NCI-H748 (cell line): Measurements from ENCODE around the gene PRKACB.
"Not testable (repeated sequence)": the region's sequence is repeated elsewhere in the genome, so short reads cannot be mapped to it uniquely, and the experiment has no call there.

Source experiments
- DNase-seq: peaks from one replicate; lab custom pipeline; 2025; ENCODE audit not compliant: unreplicated experiment; lab: John Stamatoyannopoulos, UW

PRKACB gene

GRCh38 chr1:84265867-84266266 is 121.8 kb downstream of the PRKACB start:
- no peak for DNase-seq

DNA sequence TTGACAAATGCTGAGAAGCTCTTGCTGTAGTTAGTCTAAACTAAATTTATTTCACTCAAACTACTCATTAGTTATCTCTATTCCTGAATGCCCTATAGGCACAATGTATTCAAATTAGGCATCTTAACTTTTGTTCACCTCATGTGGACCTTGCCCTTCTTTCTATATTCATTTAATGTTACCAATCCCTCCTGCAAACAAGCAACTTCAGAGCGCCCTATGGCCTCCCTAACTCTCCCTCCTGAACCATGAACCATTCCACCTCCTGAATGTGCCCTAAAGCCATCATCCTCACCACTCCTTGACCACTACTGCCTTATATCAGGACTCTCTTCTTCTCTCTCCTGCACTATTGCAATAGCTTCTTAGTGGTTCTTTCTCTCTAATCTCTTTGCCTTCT is 122.7 kb downstream of the PRKACB start:
- no peak for DNase-seq

DNA sequence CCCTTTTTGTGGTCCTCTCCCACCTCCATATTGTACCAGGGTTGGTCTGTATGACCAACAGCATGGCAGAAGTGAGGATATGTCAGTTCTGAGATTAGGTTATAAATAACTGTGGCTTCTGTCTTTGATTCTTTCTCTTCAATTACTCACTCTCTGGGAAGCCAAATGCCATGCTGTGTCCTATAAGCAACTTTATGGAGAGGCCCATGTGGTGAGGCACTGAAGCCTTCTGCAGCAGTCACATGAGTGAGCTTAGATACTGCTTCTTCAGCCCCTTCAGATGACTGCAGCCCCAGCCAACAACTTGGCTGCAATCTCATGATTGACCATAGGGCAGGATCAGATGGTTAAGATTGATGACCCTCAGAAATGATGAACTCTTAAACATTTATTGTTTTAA is 123.4 kb downstream of the PRKACB start:
- no peak for DNase-seq

DNA sequence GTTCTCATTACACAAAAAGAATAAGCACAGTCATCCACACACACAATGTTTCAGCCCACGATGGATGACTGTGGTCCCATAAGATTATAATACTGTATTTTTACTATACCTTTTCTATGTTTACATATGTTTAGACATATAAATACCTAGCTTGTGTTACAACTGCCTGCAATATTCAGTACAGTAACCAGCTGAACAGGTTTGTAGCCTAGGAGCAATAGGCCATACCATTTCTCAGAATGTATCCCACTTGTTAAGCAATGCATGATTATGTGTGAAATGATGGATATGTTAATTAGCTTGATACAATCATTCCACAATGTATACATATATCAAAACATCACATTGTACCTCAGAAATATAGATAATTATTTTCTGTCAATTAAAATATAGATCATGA is 124.3 kb downstream of the PRKACB start:
- no peak for DNase-seq

- DNase-seq, result no peak
Measured at GRCh38 chr1:84269306-84269705, 125.2 kb downstream of the PRKACB start.

DNA sequence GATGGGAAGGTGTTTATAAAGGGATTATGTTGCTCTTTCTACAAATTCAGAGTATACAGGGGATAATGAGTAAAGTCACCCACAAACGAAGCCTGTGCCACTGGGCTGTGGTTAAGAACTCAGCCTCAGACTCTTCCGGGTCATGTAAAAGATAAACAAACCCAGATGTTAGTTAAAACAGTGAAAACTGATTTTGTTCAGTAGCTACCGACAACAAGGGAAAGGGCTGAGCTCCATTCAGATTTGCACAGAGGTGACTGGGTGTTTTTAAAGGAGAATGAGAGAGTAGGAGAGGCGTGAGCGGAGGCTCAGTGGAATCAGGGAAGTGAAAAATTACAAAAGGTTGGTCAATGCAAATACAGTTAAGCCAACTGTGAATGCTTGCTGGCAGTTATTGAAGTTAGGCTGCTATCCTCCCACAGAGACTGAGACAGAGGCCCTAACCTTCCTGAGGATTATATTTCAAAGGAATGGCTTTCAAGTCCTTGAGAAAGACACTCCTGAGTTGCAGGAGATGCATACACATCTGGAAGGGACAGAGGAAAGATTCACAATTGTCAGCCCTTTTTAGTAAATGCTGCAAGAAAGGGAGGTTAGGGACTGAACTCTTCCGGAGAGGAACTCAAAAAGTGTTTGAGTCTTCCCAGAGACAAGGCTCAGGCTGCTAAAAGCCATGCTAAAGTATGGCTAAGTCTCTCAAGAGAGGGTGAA is 127.5 kb downstream of the PRKACB start:
- peak; percentile 45 for DNase-seq

DNA sequence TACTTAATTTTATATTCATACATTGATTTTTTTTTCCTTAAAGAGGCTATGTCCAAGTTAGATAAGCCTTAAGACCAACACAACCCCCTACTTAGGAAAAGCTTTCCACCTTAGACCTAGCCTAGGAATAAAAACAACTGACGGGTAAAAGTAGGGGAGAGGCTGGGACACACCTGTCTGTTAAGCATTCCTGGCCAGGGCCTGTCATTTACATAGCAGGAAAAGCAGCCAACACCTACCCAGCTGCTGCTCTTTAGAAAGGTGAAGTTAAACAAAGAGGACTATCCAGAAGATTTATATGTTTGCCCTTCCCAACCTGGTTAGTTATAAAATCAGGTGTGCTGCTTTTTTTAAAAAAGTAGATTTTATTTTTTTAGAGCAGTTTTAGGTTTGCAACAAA is 128.3 kb downstream of the PRKACB start:
- peak; percentile 84 for DNase-seq

DNA sequence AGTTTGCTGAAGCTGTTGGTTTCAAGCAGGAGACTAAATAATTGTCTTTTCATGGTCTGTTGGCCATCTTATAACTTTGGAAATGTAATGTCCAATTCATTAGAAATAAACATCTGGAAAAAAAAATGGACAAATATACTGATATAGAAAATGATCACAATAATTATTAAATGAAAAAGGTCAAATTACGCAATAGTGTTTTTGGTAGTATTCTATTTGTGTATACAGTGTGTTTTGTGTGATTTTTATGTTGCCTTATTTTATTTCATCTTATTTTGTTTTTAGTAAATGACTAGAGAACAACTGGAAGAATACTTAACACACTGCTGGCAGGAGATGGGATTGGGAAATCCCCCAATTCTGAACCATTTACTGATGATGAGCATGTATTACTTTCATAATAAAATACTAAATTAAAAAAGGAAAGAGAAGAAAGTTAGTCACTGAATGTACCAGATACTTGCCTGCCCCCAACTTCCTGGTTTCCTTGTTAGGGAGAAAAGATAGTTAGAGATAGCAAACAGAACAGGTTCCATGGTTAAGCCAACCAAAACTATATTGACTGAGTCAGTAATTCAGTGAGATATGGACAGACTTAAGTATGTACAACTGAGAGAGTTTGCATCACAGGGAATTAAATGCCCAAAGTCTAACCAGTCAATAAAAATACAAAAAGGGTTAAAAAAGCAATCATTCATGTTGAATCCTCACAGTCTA is 133.4 kb downstream of the PRKACB start:
- no peak for DNase-seq

DNA sequence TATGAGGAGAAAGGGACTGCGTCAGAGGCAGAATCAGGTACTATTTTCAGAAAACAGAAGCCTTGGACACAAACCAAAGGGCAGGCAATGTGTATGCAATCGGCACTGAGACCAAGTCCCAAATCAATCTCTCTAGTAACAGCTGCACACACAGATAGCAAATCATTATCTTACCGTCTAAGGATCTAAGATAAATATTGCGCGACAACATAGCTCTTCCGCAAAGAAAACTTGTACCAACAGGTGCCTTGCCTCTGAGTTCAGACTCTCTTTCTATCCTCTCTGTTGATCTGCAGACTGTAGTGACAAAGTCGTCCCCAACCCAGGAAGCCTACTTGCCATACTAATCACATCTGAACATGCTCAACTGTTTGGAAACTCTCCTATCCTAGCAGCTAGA is 134.8 kb downstream of the PRKACB start:
- no peak for DNase-seq

- DNase-seq, result no peak
Measured at GRCh38 chr1:84280912-84281311, 136.8 kb downstream of the PRKACB start.

DNA sequence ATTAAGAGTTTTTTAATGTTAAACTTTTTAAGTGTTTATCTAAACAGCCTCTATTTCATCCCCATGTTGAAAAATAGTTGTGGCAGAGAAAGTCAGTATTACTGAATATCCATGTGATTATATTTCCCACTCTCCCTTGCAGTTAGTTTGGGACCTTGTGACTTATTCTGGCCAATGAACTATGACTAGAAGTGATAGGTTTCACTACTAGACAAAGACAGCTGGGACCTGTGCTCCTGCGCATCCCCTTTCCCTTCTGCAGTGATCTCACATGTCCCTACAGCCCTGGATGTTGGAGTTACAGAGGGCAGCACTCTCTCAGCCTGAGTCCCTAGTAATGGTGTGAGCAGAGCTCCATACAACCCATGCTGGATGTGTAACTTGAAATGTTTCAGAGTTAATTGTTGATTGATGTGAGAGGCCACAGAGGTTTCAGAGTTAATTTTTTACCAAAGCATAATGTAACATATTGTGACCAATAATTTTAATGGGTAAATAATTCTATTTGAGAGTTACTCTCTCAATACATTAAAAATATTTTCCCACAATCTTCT is 138.8 kb downstream of the PRKACB start:
- DNase-seq, result no peak

DNA sequence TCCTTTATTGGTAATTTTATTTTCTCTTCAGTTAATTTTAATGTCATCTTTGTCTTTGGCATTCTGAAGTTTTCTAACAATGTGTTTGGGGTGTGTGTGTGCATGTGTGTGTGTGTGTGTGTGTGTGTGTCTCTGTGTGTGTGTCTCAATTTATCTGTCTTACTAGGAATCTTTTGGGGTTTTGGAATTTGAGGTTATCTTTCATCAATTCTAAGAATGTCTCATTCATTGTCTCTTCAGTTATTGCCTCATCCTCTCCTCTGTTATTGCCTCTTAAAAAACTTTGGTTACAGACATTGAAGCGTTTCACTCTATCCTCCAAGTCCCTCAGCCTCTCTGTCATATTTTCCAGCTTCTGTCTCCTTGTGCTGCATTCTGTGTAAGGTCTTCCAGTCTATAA is 139.3 kb downstream of the PRKACB start:
- DNase-seq, result no peak

- DNase-seq, result no peak
Measured at GRCh38 chr1:84286071-84286470, 142.0 kb downstream of the PRKACB start.

- not testable (repeated sequence) for DNase-seq
Measured at GRCh38 chr1:84287389-84287788, 143.3 kb downstream of the PRKACB start.
